HUES64 (cell line): ENCODE data around the gene MRPL4.

Experiments used
- H3K27ac ChIP-seq: 2 replicates; pipeline ENCODE4 v1.7.0; 2013; ENCODE audit warnings: low read depth, low read length, inconsistent platforms
- H3K27me3 ChIP-seq: 2 replicates; pipeline ENCODE4 v1.6.1; 2013; ENCODE audit warnings: mild to moderate bottlenecking, low read length; ENCODE audit not compliant: insufficient read depth
- H3K36me3 ChIP-seq: 2 replicates; pipeline ENCODE4 v1.6.1; 2013; ENCODE audit warnings: mild to moderate bottlenecking, low read length; ENCODE audit not compliant: insufficient read depth
- H3K4me1 ChIP-seq: 2 replicates; pipeline ENCODE4 v1.6.1; 2013; ENCODE audit warnings: mild to moderate bottlenecking, low read length, moderate library complexity; ENCODE audit not compliant: insufficient read depth
- H3K4me3 ChIP-seq: 2 replicates; pipeline ENCODE4 v1.5.1; 2013; ENCODE audit warnings: mild to moderate bottlenecking, low read length, moderate library complexity
- H3K9ac ChIP-seq: 2 replicates; pipeline ENCODE4 v1.6.1; 2013; ENCODE audit warnings: mild to moderate bottlenecking, low read depth, low read length
- H3K9me3 ChIP-seq: 2 replicates; pipeline ENCODE4 v1.6.1; 2013; ENCODE audit warnings: low read depth, low read length; ENCODE audit not compliant: insufficient read depth
- WGBS: fragments of 150-250, 120-280 bp; methylation state at CpG from one replicate; pipeline ENCODE4 v1.1.7; 2013; ENCODE audit warnings: missing lambda C conversion rate; 5-methylcytosine and 5-hydroxymethylcytosine counted together

MRPL4 gene

GRCh38 chr19:10290876-10291553 lies 39.0 kb downstream of the MRPL4 start:
- Histone ChIP-seq H3K4me3 (peak overlapping the region; percentile 54), H3K36me3 (no peaks in the 10 kb centered on the region), H3K9me3 (no peaks in the 10 kb centered on the region), H3K27ac (no peak overlapping the region), H3K4me1 (peaks cover 3% of the 10 kb centered on the region; the same call in 1 of the 2 replicates), H3K27me3 (peaks cover 100% of the 10 kb centered on the region), H3K9ac (no peak overlapping the region)
- 3% methylated on average over 57 of the region's 57 CpGs for WGBS

GRCh38 chr19:10291554-10292205 lies 39.7 kb downstream of the MRPL4 start:
- 6% methylated on average over 49 of the region's 49 CpGs for WGBS
- H3K36me3 ChIP-seq = no peaks in the 10 kb centered on the region
- H3K27ac ChIP-seq = no peak overlapping the region
- peak overlapping the region; percentile 54 for H3K4me3 ChIP-seq
- no peaks in the 10 kb centered on the region for H3K9me3 ChIP-seq
- H3K9ac ChIP-seq = no peak overlapping the region
- H3K27me3 ChIP-seq = peaks cover 100% of the 10 kb centered on the region
- H3K4me1 ChIP-seq = no peaks in the 10 kb centered on the region; the same call in 1 of the 2 replicates

GRCh38 chr19:10292206-10292788 lies 40.3 kb downstream of the MRPL4 start:
- no peak overlapping the region for H3K9ac ChIP-seq
- no peak overlapping the region for H3K27ac ChIP-seq
- peak overlapping the region; percentile 54 for H3K4me3 ChIP-seq

GRCh38 chr19:10292789-10293636 lies 41.0 kb downstream of the MRPL4 start:
- H3K27ac ChIP-seq = no peak overlapping the region
- H3K4me3 ChIP-seq = peak overlapping the region; percentile 44
- no peaks in the 10 kb centered on the region for H3K9me3 ChIP-seq
- peaks cover 96% of the 10 kb centered on the region for H3K27me3 ChIP-seq
- WGBS = 20% methylated on average over 56 of the region's 56 CpGs
- H3K9ac ChIP-seq = no peak overlapping the region
- no peaks in the 10 kb centered on the region for H3K36me3 ChIP-seq
- H3K4me1 ChIP-seq = no peaks in the 10 kb centered on the region; the same call in 1 of the 2 replicates

More at GRCh38 chr19:10292206-10292788, 40.3 kb downstream of the MRPL4 start:
- H3K36me3 ChIP-seq = no peaks in the 10 kb centered on the region
- WGBS = 2% methylated on average over 45 of the region's 45 CpGs
- no peaks in the 10 kb centered on the region; the same call in 1 of the 2 replicates for H3K4me1 ChIP-seq
- H3K27me3 ChIP-seq = peaks cover 98% of the 10 kb centered on the region
- no peaks in the 10 kb centered on the region for H3K9me3 ChIP-seq

GRCh38 chr19:10293637-10294367 lies 41.8 kb downstream of the MRPL4 start:
- Histone ChIP-seq H3K27me3 (peaks cover 91% of the 10 kb centered on the region), H3K9ac (no peak overlapping the region), H3K4me3 (no peak overlapping the region), H3K4me1 (no peaks in the 10 kb centered on the region; the same call in 1 of the 2 replicates), H3K9me3 (no peaks in the 10 kb centered on the region), H3K27ac (no peak overlapping the region), H3K36me3 (no peaks in the 10 kb centered on the region)
- 23% methylated on average over 49 of the region's 49 CpGs for WGBS

- H3K27me3 ChIP-seq = peaks cover 86% of the 10 kb centered on the region
- no peak overlapping the region for H3K27ac ChIP-seq
- H3K9me3 ChIP-seq = no peaks in the 10 kb centered on the region
- WGBS = 9% methylated on average over 25 of the region's 25 CpGs
- H3K9ac ChIP-seq = no peak overlapping the region
- no peaks in the 10 kb centered on the region for H3K36me3 ChIP-seq
- H3K4me1 ChIP-seq = no peaks in the 10 kb centered on the region; the same call in 1 of the 2 replicates
- H3K4me3 ChIP-seq = no peak overlapping the region
Observed at GRCh38 chr19:10294368-10294697, 42.3 kb downstream of the MRPL4 start.

GRCh38 chr19:10295305-10295846 lies 43.4 kb downstream of the MRPL4 start:
- Histone ChIP-seq H3K4me1 (no peaks in the 10 kb centered on the region; the same call in 1 of the 2 replicates), H3K27ac (no peak overlapping the region), H3K4me3 (peak overlapping the region; percentile 35), H3K36me3 (no peaks in the 10 kb centered on the region), H3K27me3 (peaks cover 83% of the 10 kb centered on the region), H3K9me3 (no peaks in the 10 kb centered on the region), H3K9ac (no peak overlapping the region)
- 7% methylated on average over 48 of the region's 48 CpGs for WGBS

- no peaks in the 10 kb centered on the region; the same call in 1 of the 2 replicates for H3K4me1 ChIP-seq
- H3K27me3 ChIP-seq = peaks cover 76% of the 10 kb centered on the region
- H3K9me3 ChIP-seq = no peaks in the 10 kb centered on the region
- no peak overlapping the region for H3K9ac ChIP-seq
- no peak overlapping the region for H3K27ac ChIP-seq
- no peaks in the 10 kb centered on the region for H3K36me3 ChIP-seq
- WGBS = 2% methylated on average over 58 of the region's 58 CpGs
- peak overlapping the region; percentile 35 for H3K4me3 ChIP-seq
Observed at GRCh38 chr19:10295847-10296591, 44.0 kb downstream of the MRPL4 start.

GRCh38 chr19:10299545-10300458 lies 47.8 kb downstream of the MRPL4 start:
- Histone ChIP-seq H3K27me3 (peaks cover 39% of the 10 kb centered on the region), H3K4me1 (no peaks in the 10 kb centered on the region; the same call in 1 of the 2 replicates), H3K27ac (no peak overlapping the region), H3K9me3 (no peaks in the 10 kb centered on the region), H3K36me3 (peaks cover 7% of the 10 kb centered on the region; the same call in 1 of the 2 replicates), H3K4me3 (no peak overlapping the region), H3K9ac (no peak overlapping the region)
- 79% methylated on average over 14 of the region's 14 CpGs for WGBS
